HFFc6 (cell line): ENCODE measurements around the gene POLD4. TPM values are rescaled to one million over a fixed set of nuclear protein-coding genes. Genes with fewer than 3 reads are reported as not detected.

ENCODE experiments used
- DNase-seq: peaks from one replicate; pipeline ENCODE4 v3.0.0-alpha.2; 2018
- H3K27ac Mint-ChIP-seq: 2 replicates; pipeline ENCODE4 v1.8.0; 2020; ENCODE audit warnings: mild to moderate bottlenecking, mixed read lengths
- H3K27me3 Mint-ChIP-seq: 2 replicates; pipeline ENCODE4 v1.8.0; 2021; ENCODE audit warnings: mild to moderate bottlenecking, moderate library complexity, mixed read lengths; ENCODE audit not compliant: insufficient read depth
- H3K36me3 Mint-ChIP-seq: 2 replicates; pipeline ENCODE4 v1.8.0; 2021; ENCODE audit warnings: low read depth, mixed read lengths
- H3K4me1 Mint-ChIP-seq: 2 replicates; pipeline ENCODE4 v1.8.0; 2020; ENCODE audit warnings: low read depth, mixed read lengths
- H3K4me3 Mint-ChIP-seq: 2 replicates; pipeline ENCODE4 v1.8.0; 2020; ENCODE audit warnings: mild to moderate bottlenecking, moderate library complexity, mixed read lengths
- H3K9me3 Mint-ChIP-seq: 2 replicates; pipeline ENCODE4 v1.8.0; 2020; ENCODE audit warnings: mild to moderate bottlenecking, mixed read lengths
- total RNA-seq, 6 experiments: library from RNA; stranded (reverse); fragmentation: NEBNext Ultra II Directional; extraction: Animal tissue kit (Norgen Biotek cat#: 25700); gene quantifications; 2 replicates in 1 of 6; 3 replicates in 5 of 6; pipeline ENCODE4 v1.2.3, GENCODE V29; 2021
- TF ChIP-seq, protein P1 (sequence below): fragments of 200-600 bp; sonication (generic); IDR thresholded peaks from 2 replicates; pipeline ENCODE4 v1.5.0; 2021; ENCODE audit warnings: antibody characterized with exemption, mild to moderate bottlenecking

Gene POLD4
- total RNA-seq, 6 experiments from 2014 or later: 69.1 to 80.7 (median 70.9) TPM

DNA sequence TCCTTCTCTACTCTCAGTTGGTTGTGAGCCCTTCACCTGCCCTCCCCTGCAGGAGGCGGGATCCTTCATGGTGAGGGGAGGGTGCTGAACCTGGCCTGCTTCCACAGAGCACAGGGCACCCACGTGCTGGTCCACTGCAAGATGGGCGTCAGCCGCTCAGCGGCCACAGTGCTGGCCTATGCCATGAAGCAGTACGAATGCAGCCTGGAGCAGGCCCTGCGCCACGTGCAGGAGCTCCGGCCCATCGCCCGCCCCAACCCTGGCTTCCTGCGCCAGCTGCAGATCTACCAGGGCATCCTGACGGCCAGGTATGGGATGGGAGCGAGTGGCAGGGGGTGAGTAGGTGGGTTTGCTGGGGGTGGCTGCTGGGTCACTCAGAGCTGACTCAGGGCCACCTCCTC is 43.7 kb downstream of the POLD4 start:
- Mint-ChIP-seq H3K4me1 (0 out of 2 replicates have a peak, but pooled peaks cover 2% of the 10 kb centered on the region), H3K27me3 (no peaks in the 10 kb centered on the region), H3K27ac (no peak overlapping the region), H3K36me3 (no peaks in the 10 kb centered on the region; the same call in 1 of the 2 replicates), H3K9me3 (no peaks in the 10 kb centered on the region), H3K4me3 (no peak overlapping the region)
- TF ChIP-seq, protein P1, sequence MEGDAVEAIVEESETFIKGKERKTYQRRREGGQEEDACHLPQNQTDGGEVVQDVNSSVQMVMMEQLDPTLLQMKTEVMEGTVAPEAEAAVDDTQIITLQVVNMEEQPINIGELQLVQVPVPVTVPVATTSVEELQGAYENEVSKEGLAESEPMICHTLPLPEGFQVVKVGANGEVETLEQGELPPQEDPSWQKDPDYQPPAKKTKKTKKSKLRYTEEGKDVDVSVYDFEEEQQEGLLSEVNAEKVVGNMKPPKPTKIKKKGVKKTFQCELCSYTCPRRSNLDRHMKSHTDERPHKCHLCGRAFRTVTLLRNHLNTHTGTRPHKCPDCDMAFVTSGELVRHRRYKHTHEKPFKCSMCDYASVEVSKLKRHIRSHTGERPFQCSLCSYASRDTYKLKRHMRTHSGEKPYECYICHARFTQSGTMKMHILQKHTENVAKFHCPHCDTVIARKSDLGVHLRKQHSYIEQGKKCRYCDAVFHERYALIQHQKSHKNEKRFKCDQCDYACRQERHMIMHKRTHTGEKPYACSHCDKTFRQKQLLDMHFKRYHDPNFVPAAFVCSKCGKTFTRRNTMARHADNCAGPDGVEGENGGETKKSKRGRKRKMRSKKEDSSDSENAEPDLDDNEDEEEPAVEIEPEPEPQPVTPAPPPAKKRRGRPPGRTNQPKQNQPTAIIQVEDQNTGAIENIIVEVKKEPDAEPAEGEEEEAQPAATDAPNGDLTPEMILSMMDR: no peak
- no peak for DNase-seq

DNA sequence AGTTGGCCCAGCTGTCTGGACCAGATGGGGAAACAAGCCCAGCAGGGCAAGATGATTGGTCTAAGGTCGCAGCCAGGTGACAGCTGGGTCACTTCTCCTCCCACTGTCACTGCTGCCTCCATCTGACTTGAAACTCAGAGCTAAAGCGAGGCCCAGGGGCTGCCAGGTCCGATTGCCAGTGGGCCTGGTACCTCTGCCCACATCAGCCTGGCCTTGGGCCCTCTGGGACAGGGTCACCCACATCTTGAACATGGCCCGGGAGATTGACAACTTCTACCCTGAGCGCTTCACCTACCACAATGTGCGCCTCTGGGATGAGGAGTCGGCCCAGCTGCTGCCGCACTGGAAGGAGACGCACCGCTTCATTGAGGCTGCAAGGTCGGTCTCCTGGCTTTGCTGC is 44.2 kb downstream of the POLD4 start:
- Mint-ChIP-seq H3K4me3 (no peak overlapping the region), H3K27ac (no peak overlapping the region), H3K4me1 (0 out of 2 replicates have a peak, but pooled peaks cover 5% of the 10 kb centered on the region), H3K36me3 (no peaks in the 10 kb centered on the region; the same call in 1 of the 2 replicates), H3K27me3 (no peaks in the 10 kb centered on the region), H3K9me3 (no peaks in the 10 kb centered on the region)
- DNase-seq: no peak
- TF ChIP-seq, protein P1: no peak

DNA sequence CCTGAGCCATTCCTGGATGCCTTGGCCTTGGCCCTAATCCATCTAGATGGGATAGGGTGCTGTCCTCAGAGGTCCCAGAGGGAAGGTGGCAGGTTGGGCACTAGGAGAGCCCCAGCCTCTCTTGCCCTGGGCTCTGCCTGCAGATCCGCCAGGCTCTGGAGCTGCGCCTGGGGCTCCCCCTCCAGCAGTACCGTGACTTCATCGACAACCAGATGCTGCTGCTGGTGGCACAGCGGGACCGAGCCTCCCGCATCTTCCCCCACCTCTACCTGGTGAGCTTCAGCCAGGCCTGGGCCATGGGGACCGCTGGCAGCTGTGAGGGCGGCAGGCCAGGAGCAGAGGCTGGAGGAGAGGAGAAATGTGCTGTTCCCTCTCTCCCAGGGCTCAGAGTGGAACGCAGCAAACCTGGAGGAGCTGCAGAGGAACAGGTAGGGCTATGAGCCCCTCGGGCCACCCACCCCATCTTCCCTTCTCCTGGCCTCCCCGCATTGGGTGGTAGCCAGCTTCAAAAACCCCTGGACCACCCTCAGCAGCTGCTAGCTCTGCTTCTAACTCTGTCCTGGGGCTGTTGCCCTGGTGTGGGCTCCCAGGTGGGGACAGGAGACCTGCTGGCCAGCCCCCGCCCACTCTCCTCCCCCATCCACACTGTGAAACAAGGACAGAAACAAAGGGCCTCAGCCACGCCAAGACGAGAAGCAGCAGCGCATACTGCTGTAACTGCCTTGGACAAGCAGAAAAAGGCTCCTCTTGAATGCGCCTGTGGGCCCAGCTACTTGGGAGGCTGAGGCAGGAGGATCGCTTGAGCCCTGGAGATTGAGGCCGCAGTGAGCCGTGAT is 45.1 kb downstream of the POLD4 start:
- TF ChIP-seq, protein P1: no peak
- Mint-ChIP-seq H3K4me1 (0 out of 2 replicates have a peak, but pooled peaks cover 5% of the 10 kb centered on the region), H3K9me3 (no peaks in the 10 kb centered on the region), H3K36me3 (no peaks in the 10 kb centered on the region; the same call in 1 of the 2 replicates), H3K27me3 (no peaks in the 10 kb centered on the region), H3K4me3 (no peak overlapping the region), H3K27ac (no peak overlapping the region)
- no peak for DNase-seq

DNA sequence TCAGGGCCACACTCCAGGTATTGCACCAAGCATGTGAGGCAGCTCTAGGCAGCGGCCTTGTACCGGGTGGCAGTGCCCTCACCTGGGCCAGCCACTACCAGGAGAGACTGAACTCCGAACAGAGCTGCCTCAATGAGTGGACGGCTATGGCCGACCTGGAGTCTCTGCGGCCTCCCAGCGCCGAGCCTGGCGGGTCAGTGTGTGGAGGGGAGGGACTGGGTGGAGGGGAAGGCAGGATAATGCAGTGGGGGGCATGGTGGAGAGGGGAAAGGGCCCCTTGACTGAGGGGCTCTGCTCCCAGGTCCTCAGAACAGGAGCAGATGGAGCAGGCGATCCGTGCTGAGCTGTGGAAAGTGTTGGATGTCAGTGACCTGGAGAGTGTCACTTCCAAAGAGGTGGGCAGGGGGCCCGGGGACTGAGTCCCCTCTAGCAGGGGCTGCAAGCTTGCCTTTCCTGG is 45.8 kb downstream of the POLD4 start:
- H3K27ac Mint-ChIP-seq: no peak overlapping the region
- TF ChIP-seq, protein P1: no peak
- DNase-seq: no peak
- H3K9me3 Mint-ChIP-seq: no peaks in the 10 kb centered on the region
- H3K4me1 Mint-ChIP-seq: peaks cover 5% of the 10 kb centered on the region; the same call in 1 of the 2 replicates
- H3K4me3 Mint-ChIP-seq: no peak overlapping the region
- no peaks in the 10 kb centered on the region; the same call in 1 of the 2 replicates for H3K36me3 Mint-ChIP-seq
- H3K27me3 Mint-ChIP-seq: no peaks in the 10 kb centered on the region

DNA sequence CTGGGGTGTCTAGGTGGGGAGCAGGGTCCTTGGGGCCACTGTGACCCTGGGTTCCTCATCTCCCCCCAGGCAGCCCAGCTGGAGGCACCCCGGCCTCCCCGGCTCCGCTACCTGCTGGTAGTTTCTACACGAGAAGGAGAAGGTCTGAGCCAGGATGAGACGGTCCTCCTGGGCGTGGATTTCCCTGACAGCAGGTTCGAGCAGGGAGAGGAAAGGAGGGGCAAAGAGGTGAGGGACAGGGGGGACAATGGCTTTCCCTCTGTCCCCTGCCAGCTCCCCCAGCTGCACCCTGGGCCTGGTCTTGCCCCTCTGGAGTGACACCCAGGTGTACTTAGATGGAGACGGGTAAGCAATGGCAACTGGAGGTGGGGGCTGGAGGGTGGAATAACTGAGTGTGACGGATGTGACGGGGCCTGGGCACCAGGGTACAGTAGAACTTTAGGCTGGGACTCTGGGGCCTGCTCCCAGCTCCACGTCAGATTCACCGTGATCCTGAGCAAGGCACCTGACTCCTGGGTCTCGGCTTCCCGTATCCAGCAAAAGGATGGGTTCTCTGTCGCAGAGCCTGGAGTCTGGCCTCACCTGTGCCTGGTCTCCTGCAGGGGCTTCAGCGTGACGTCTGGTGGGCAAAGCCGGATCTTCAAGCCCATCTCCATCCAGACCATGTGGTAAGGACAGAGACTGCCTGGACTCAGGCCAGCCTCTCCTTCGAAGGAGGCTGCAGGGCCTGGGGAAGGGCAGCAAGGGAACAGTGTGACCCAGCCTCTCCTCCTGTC is 46.4 kb downstream of the POLD4 start:
- no peak for DNase-seq
- peaks cover 5% of the 10 kb centered on the region; the same call in 1 of the 2 replicates for H3K4me1 Mint-ChIP-seq
- H3K36me3 Mint-ChIP-seq: no peaks in the 10 kb centered on the region; the same call in 1 of the 2 replicates
- no peak overlapping the region for H3K4me3 Mint-ChIP-seq
- H3K27ac Mint-ChIP-seq: no peak overlapping the region
- H3K9me3 Mint-ChIP-seq: no peaks in the 10 kb centered on the region
- TF ChIP-seq, protein P1: no peak
- H3K27me3 Mint-ChIP-seq: no peaks in the 10 kb centered on the region
